ENCODE results near the gene CTPS2.
"Not testable (repeated sequence)": the region's sequence is repeated elsewhere in the genome, so short reads cannot be mapped to it uniquely, and the experiment has no call there.

DNA sequence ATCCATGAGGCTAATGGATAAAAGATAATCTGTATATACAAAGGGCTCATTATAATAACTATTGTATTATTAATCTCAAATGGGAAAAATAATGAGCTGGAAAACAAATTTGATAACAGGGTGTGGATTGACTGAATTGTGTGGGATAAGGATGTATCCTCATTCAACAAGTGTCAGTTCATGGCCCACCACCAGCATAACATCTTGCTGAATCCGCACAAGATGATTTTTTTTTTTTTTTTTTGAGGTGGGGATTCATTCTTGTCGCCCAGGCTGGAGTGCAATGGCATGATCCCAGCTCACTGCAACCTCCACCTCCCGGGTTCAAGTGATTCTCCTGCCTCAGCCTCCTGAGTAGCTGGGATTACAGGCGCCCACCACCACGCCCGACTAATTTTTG, 3.2 kb upstream of the CTPS2 start:
- TF ChIP-seq, protein P1, sequence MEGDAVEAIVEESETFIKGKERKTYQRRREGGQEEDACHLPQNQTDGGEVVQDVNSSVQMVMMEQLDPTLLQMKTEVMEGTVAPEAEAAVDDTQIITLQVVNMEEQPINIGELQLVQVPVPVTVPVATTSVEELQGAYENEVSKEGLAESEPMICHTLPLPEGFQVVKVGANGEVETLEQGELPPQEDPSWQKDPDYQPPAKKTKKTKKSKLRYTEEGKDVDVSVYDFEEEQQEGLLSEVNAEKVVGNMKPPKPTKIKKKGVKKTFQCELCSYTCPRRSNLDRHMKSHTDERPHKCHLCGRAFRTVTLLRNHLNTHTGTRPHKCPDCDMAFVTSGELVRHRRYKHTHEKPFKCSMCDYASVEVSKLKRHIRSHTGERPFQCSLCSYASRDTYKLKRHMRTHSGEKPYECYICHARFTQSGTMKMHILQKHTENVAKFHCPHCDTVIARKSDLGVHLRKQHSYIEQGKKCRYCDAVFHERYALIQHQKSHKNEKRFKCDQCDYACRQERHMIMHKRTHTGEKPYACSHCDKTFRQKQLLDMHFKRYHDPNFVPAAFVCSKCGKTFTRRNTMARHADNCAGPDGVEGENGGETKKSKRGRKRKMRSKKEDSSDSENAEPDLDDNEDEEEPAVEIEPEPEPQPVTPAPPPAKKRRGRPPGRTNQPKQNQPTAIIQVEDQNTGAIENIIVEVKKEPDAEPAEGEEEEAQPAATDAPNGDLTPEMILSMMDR (IDR thresholded peaks at IDR 0.05; ENCODE audit: low read length) = not testable (repeated sequence)
- TF ChIP-seq EZH2 (IDR thresholded peaks at IDR 0.05; ENCODE audit: borderline replicate concordance, low read length) = not testable (repeated sequence)

Measured in OCI-LY1 (cell line).